IMR-90 (cell line): ENCODE data around the gene RNGTT. TPM values are rescaled to one million over a fixed set of nuclear protein-coding genes. Genes with fewer than 3 reads are reported as not detected.

Source experiments
- ATAC-seq: fragments of 200-7000 bp; cut with Tn5 transposase; 2 replicates; pipeline ENCODE4 v1.9.1; 2020; ENCODE audit warnings: low read depth, mild to moderate bottlenecking, moderate library complexity
- BruUV-seq: library from RNA; stranded (reverse); fragments of 400-500 nt; replicated peaks from 2 replicates; lab custom pipeline; 2021; lab: Mats Ljungman, UMichigan
- CTCF ChIA-PET: fragments of 300-600 bp; formaldehyde crosslinking; extraction: SDS; loops from one replicate; lab custom pipeline; 2021; ENCODE audit warnings: antibody characterized with exemption; lab: Yijun Ruan, JAX
- POLR2A ChIA-PET: fragments of 300-600 bp; sonication (Branson Sonifier 250); formaldehyde crosslinking; loops from one replicate; lab custom pipeline; 2022; ENCODE audit warnings: antibody characterized with exemption; ENCODE audit not compliant: unreplicated experiment; lab: Charles Lee
- DNase-seq: peaks from one replicate; pipeline ENCODE4 v3.0.0; 2013
- H2AFZ ChIP-seq: replicated peaks from 2 replicates; pipeline ENCODE3; 2013; ENCODE audit warnings: low read length, mild to moderate bottlenecking; ENCODE audit not compliant: poor library complexity
- H2AK5ac ChIP-seq: 2 replicates; pipeline ENCODE4 v1.6.1; 2013; ENCODE audit warnings: low read depth, low read length, inconsistent platforms
- H2AK9ac ChIP-seq: replicated peaks from 2 replicates; pipeline ENCODE3; 2013; ENCODE audit warnings: mild to moderate bottlenecking, low read depth, low read length, moderate library complexity; ENCODE audit not compliant: poor library complexity
- H2BK120ac ChIP-seq: 2 replicates; pipeline ENCODE4 v1.6.1; 2013; ENCODE audit warnings: low read depth, low read length, inconsistent platforms
- H2BK15ac ChIP-seq: 3 replicates; pipeline ENCODE4 v1.6.1; 2013; ENCODE audit warnings: low read depth, low read length, inconsistent platforms
- H2BK20ac ChIP-seq: 2 replicates; pipeline ENCODE4 v1.6.1; 2013; ENCODE audit warnings: low read depth, mild to moderate bottlenecking, inconsistent platforms, low read length, moderate library complexity
- H2BK5ac ChIP-seq: 2 replicates; pipeline ENCODE4 v1.6.1; 2013; ENCODE audit warnings: mild to moderate bottlenecking, low read depth, low read length, inconsistent platforms; ENCODE audit not compliant: poor library complexity, severe bottlenecking
- H3K14ac ChIP-seq: replicated peaks from 2 replicates; pipeline ENCODE4 v1.6.1; 2013; ENCODE audit warnings: low read depth, low read length, inconsistent platforms
- H3K18ac ChIP-seq: 2 replicates; pipeline ENCODE4 v1.6.1; 2013; ENCODE audit warnings: low read depth, low read length, control low read depth
- H3K23ac ChIP-seq: 2 replicates; pipeline ENCODE4 v1.6.1; 2013; ENCODE audit warnings: low read depth, low read length, inconsistent platforms
- H3K27ac ChIP-seq: 2 replicates; pipeline ENCODE4 v1.5.1; 2013; ENCODE audit warnings: mild to moderate bottlenecking, control low read depth, low read length; ENCODE audit not compliant: insufficient read depth
- H3K27me3 ChIP-seq: 2 replicates; pipeline ENCODE4 v1.6.1; 2013; ENCODE audit warnings: low read length; ENCODE audit not compliant: control insufficient read depth, insufficient read depth
- H3K36me3 ChIP-seq: 2 replicates; pipeline ENCODE4 v1.6.1; 2013; ENCODE audit warnings: low read length, mixed read lengths; ENCODE audit not compliant: control insufficient read depth, insufficient read depth
- H3K4ac ChIP-seq: 2 replicates; pipeline ENCODE4 v1.6.1; 2013; ENCODE audit warnings: low read depth, low read length, inconsistent platforms
- H3K4me1 ChIP-seq: 2 replicates; pipeline ENCODE4 v1.6.1; 2013; ENCODE audit warnings: low read length, mixed read lengths; ENCODE audit not compliant: control insufficient read depth, insufficient read depth
- H3K4me2 ChIP-seq: 2 replicates; pipeline ENCODE4 v1.6.1; 2013; ENCODE audit warnings: low read depth, mild to moderate bottlenecking, control low read depth, low read length, moderate library complexity
- H3K4me3 ChIP-seq: 2 replicates; pipeline ENCODE4 v1.5.1; 2013; ENCODE audit warnings: low read depth, mild to moderate bottlenecking, control low read depth, low read length, moderate library complexity; ENCODE audit not compliant: insufficient read depth
- H3K56ac ChIP-seq: 2 replicates; pipeline ENCODE4 v1.6.1; 2013; ENCODE audit warnings: low read length, inconsistent platforms; ENCODE audit not compliant: insufficient read depth; ENCODE audit errors: extremely low read depth
- H3K79me1 ChIP-seq, 2 experiments: 2 replicates each; pipeline ENCODE4 v1.6.1; 2013; ENCODE audit warnings: low read length in 2 of 2, inconsistent platforms in 1 of 2, low read depth in 1 of 2
- H3K9ac ChIP-seq: 2 replicates; pipeline ENCODE4 v1.6.1; 2013; ENCODE audit warnings: low read depth, low read length, control low read depth
- H3K9me1 ChIP-seq: 2 replicates; pipeline ENCODE4 v1.6.1; 2013; ENCODE audit warnings: low read length, inconsistent platforms; ENCODE audit not compliant: insufficient read depth
- H3K9me3 ChIP-seq: 2 replicates; pipeline ENCODE4 v1.6.1; 2013; ENCODE audit warnings: low read length; ENCODE audit not compliant: control insufficient read depth, insufficient read depth
- H4K20me1 ChIP-seq: 2 replicates; pipeline ENCODE4 v1.6.1; 2013; ENCODE audit warnings: low read length, inconsistent platforms; ENCODE audit not compliant: insufficient read depth
- H4K5ac ChIP-seq: 2 replicates; pipeline ENCODE4 v1.6.1; 2013; ENCODE audit warnings: mild to moderate bottlenecking, low read depth, low read length, control low read depth
- H4K8ac ChIP-seq, 2 experiments: 2 replicates each; pipeline ENCODE4 v1.6.1; 2013; ENCODE audit warnings: low read depth in 2 of 2, low read length in 2 of 2, control low read depth in 1 of 2, inconsistent platforms in 1 of 2
- H4K91ac ChIP-seq: 2 replicates; pipeline ENCODE4 v1.6.1; 2013; ENCODE audit warnings: low read depth, low read length, inconsistent platforms; ENCODE audit not compliant: insufficient read depth
- CEBPB ChIP-seq: IDR thresholded peaks from 2 replicates; pipeline ENCODE4 v1.6.1; 2012; ENCODE audit warnings: low read depth, low read length, improper control_type of control experiment
- CHD1 ChIP-seq: IDR thresholded peaks from 2 replicates; pipeline ENCODE4 v1.6.1; 2012; ENCODE audit warnings: low read depth, low read length, improper control_type of control experiment
- CTCF ChIP-seq: conservative IDR thresholded peaks from 2 replicates; pipeline ENCODE4 v1.5.1; 2012; ENCODE audit warnings: mild to moderate bottlenecking, low read depth, low read length, improper control_type of control experiment
- FOS ChIP-seq: fragments of 150-350 bp; IDR thresholded peaks from 2 replicates; pipeline ENCODE4 v1.6.1; 2016; ENCODE audit warnings: low read depth, low read length
- MAFK ChIP-seq: IDR thresholded peaks from 2 replicates; pipeline ENCODE4 v1.6.1; 2012; ENCODE audit warnings: low read depth, low read length, improper control_type of control experiment
- MAZ ChIP-seq: IDR thresholded peaks from 2 replicates; pipeline ENCODE4 v1.6.1; 2012; ENCODE audit warnings: low read depth, mild to moderate bottlenecking, low read length, improper control_type of control experiment, moderate library complexity, borderline replicate concordance
- MXI1 ChIP-seq: IDR thresholded peaks from 2 replicates; pipeline ENCODE4 v1.6.1; 2012; ENCODE audit warnings: low read depth, mild to moderate bottlenecking, low read length, moderate library complexity, borderline replicate concordance
- NFE2L2 ChIP-seq: fragments of 150-350 bp; IDR thresholded peaks from 2 replicates; pipeline ENCODE4 v1.6.1; 2016; ENCODE audit warnings: low read depth, mild to moderate bottlenecking, low read length
- POLR2A ChIP-seq: IDR thresholded peaks from 2 replicates; pipeline ENCODE4 v1.6.1; 2012; ENCODE audit warnings: mild to moderate bottlenecking, low read depth, low read length
- RAD21 ChIP-seq: IDR thresholded peaks from 2 replicates; pipeline ENCODE4 v1.6.1; 2012; ENCODE audit warnings: low read length, improper control_type of control experiment
- RCOR1 ChIP-seq: IDR thresholded peaks from 2 replicates; pipeline ENCODE4 v1.6.1; 2012; ENCODE audit warnings: mild to moderate bottlenecking, low read length, improper control_type of control experiment; ENCODE audit not compliant: insufficient replicate concordance
- RFX5 ChIP-seq: IDR thresholded peaks from 2 replicates; pipeline ENCODE4 v1.8.0; 2012; ENCODE audit warnings: low read depth, mild to moderate bottlenecking, low read length, moderate library complexity
- SMC3 ChIP-seq: fragments of 150-350 bp; IDR thresholded peaks from 2 replicates; pipeline ENCODE4 v1.6.1; 2016; ENCODE audit warnings: low read depth, mild to moderate bottlenecking, antibody characterized with exemption, low read length, moderate library complexity
- WGBS, 2 experiments: methylation state at CpG; one replicate each; pipeline versions ENCODE4 v1.1.5 to v1.1.7; 2013; ENCODE audit warnings: missing lambda C conversion rate in 2 of 2; ENCODE audit not compliant: insufficient read length in 1 of 2; ENCODE audit errors: extremely low coverage in 2 of 2; 5-methylcytosine and 5-hydroxymethylcytosine counted together
- dilution Hi-C: fragments of 300-500 bp; cut with HindIII; formaldehyde crosslinking; loops from one replicate; pipeline ENCODE4 v1.14.3; 2018; ENCODE audit warnings: low sequenced_read_pairs; ENCODE audit not compliant: unreplicated experiment
- in situ Hi-C: fragments of 300-500 bp; cut with MboI; formaldehyde crosslinking; loops from 3 replicates; pipeline ENCODE4 v1.14.3; 2019; ENCODE audit warnings: low sequenced_read_pairs, inconsistent platforms, mixed read lengths
- intact Hi-C: fragments of 100-400 bp; cut with micrococcal nuclease; formaldehyde crosslinking; loops from 2 replicates; pipeline ENCODE4 v1.10.0; 2022
- polyA plus RNA-seq, 3 experiments: library from polyadenylated mRNA; depleted of rRNA; stranded (reverse); fragments of >200 nt; gene quantifications; 2 replicates each; pipeline ENCODE4 v1.2.3, GENCODE V29; 2012; ENCODE audit warnings: low replicate concordance in 1 of 3
- total RNA-seq: library from RNA; depleted of rRNA; stranded (reverse); fragments of >200 nt; gene quantifications from 2 replicates; pipeline ENCODE4 v1.2.3, GENCODE V29; 2012
- TF ChIP-seq, protein P1 (sequence below): fragments of 150-350 bp; IDR thresholded peaks from 2 replicates; pipeline ENCODE4 v1.6.1; 2016; ENCODE audit warnings: low read depth, mild to moderate bottlenecking, low read length, moderate library complexity, borderline replicate concordance

The RNGTT gene
- total and polyA plus RNA-seq, 2 of the 4 experiments (the other 2 are of a cell fraction) = 5.4 to 21.7 TPM

DNA sequence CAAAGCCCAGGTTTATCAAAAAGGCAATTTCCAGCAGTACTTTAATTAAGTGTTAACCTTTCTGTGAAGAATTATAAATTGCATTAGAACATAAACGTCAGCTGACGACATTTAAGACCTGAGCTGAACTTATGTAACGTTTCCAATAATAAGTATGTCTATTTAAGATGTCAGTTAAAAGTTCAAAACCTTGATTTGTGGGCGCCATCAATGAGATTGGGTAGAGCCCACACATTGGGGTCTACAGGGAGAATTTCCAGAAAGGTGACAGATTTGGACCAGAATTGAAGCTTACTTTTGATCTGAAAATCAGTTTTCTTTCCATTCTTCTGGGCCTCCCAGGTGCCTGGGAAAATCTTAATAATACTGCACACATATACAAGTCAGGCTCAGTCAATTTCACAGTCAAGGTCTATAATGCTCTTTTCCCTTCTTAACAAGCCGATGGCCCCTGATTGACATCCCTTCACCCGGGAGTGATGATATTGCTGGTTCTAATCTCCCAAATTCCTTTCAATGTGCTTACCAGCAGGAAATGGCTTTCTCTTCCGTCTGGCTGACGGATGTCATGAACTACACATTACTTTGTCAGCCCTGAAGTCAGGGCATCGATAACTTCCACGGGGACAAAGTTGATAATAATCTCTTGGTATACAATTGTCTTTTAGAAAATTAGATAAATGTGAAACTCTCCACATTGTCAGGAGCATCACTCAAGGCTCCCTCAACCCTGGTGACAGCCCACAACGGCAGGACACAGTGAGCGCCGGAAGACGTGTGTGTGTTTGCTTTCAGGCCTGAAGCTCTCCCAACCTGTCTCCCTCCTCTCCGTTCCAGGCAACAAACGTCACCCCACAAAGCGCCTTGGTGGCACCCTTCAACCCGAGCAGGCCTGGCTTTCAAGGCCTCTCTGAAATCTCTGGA, 400.8 kb downstream of the RNGTT start (continued):
- TF ChIP-seq CEBPB = no peak

DNA sequence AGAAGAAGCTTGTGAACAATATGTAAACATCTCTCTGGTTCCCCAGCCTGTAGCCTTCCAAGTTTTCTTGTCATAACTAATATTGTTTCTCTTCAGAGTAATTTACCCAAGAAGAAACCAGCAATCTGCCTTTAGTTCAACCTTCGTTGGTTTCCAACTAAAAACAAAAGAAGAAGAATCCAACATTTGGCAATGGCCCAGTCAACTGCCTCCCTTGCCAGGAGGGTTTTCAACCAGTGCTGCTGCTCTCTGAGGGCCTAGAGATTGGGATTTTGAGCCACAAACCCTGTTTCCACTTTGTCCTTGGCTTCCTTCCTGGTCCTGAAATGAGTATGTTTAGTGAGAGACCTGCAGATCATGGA, 401.5 kb downstream of the RNGTT start:
- Histone ChIP-seq H2BK20ac (no peak overlapping the region), H2BK120ac (no peak overlapping the region), H3K14ac (no peak overlapping the region), H3K56ac (no peak overlapping the region), H3K4me2 (no peak overlapping the region), H4K91ac (no peak overlapping the region), H2AFZ (no peak overlapping the region), H3K4me1 (no peaks in the 10 kb centered on the region), H4K8ac (no peak overlapping the region), H2AK9ac (no peak overlapping the region), H3K23ac (no peak overlapping the region), H3K36me3 (no peaks in the 10 kb centered on the region), H3K9me1 (no peaks in the 10 kb centered on the region), H3K4ac (no peak overlapping the region), H2BK15ac (no peak overlapping the region), H3K27ac (no peak overlapping the region), H4K5ac (no peak overlapping the region), H2BK5ac (no peak overlapping the region), H3K27me3 (no peaks in the 10 kb centered on the region), H3K79me1 (no peaks in the 10 kb centered on the region), H3K9ac (no peak overlapping the region), H4K20me1 (no peaks in the 10 kb centered on the region), H3K9me3 (no peaks in the 10 kb centered on the region), H2AK5ac (no peak overlapping the region), H3K18ac (no peak overlapping the region), H3K4me3 (no peak overlapping the region)
- in situ Hi-C loops (no loop called here), dilution Hi-C loops (no loop called here), intact Hi-C loops (no loop called here)
- DNase-seq (no peak), ATAC-seq (no peak)
- BruUV-seq = no TSS peak
- CTCF ChIA-PET = no interaction called here
- POLR2A ChIA-PET = no interaction called here
- WGBS, 2 experiments = no CpG with 5 or more reads among the region's 1 CpG
- no peak for TF ChIP-seq CTCF
- TF ChIP-seq RAD21 = no peak
- TF ChIP-seq MXI1 = no peak
- no peak for TF ChIP-seq FOS
- TF ChIP-seq, protein P1, sequence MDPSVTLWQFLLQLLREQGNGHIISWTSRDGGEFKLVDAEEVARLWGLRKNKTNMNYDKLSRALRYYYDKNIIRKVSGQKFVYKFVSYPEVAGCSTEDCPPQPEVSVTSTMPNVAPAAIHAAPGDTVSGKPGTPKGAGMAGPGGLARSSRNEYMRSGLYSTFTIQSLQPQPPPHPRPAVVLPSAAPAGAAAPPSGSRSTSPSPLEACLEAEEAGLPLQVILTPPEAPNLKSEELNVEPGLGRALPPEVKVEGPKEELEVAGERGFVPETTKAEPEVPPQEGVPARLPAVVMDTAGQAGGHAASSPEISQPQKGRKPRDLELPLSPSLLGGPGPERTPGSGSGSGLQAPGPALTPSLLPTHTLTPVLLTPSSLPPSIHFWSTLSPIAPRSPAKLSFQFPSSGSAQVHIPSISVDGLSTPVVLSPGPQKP = no peak
- no peak for TF ChIP-seq SMC3
- no peak for TF ChIP-seq RCOR1
- TF ChIP-seq POLR2A = no peak
- TF ChIP-seq RFX5 = no peak
- TF ChIP-seq NFE2L2 = no peak
- no peak for TF ChIP-seq MAFK
- TF ChIP-seq CEBPB = no peak
- no peak for TF ChIP-seq MAZ
- TF ChIP-seq CHD1 = no peak
